Testis (tissue), 2 donors: ENCODE data around the gene ALK.

Experiments
- CTCF ChIP-seq, 3 experiments: fragments of 450-650 bp in 2 of 3; fragments of 200-600 bp in 1 of 3; sonication (generic) in 1 of 3; IDR thresholded peaks; one replicate each; pipeline ENCODE4 v1.5.1; 2016 to 2019; ENCODE audit warnings: antibody characterized with exemption in 3 of 3, mild to moderate bottlenecking in 2 of 3, moderate library complexity in 1 of 3
- POLR2A ChIP-seq: fragments of 450-650 bp; IDR thresholded peaks from one replicate; pipeline ENCODE4 v1.6.1; 2017; ENCODE audit warnings: antibody characterized with exemption, mild to moderate bottlenecking, moderate library complexity

- TF ChIP-seq CTCF (IDR thresholded peaks at IDR 0.05) (no peak), POLR2A (no peak)
Measured at GRCh38 chr2:29157131-29157530, 764.3 kb downstream of the ALK start.
